K562 (cell line): Measurements from ENCODE around the gene RAB32. TPM values are rescaled to one million over a fixed set of nuclear protein-coding genes. Genes with fewer than 3 reads are reported as not detected.
A peak's percentile ranks its signal among the peaks of the same experiment; 100 is the strongest.

ENCODE experiments used
- ARNT ChIP-seq, 2 experiments: fragments of 450-650 bp; IDR thresholded peaks; 2 replicates each; pipeline ENCODE4 v1.6.1; 2016; ENCODE audit warnings: mild to moderate bottlenecking in 1 of 2
- BCOR ChIP-seq: fragments of 450-650 bp; IDR thresholded peaks from 2 replicates; pipeline ENCODE4 v1.6.1; 2016
- BRF1 ChIP-seq: IDR thresholded peaks from 3 replicates; pipeline ENCODE4 v1.6.1; 2011; ENCODE audit warnings: borderline replicate concordance, mild to moderate bottlenecking; ENCODE audit not compliant: insufficient read length; ENCODE audit errors: extremely low read depth
- CCNT2 ChIP-seq: IDR thresholded peaks from 2 replicates; pipeline ENCODE4 v1.6.1; 2011; ENCODE audit warnings: borderline replicate concordance, low read depth, mild to moderate bottlenecking, moderate library complexity, mixed read lengths, low read length; ENCODE audit not compliant: insufficient read length; ENCODE audit errors: extremely low read depth
- FOXK2 ChIP-seq, 2 experiments: fragments of 450-650 bp; IDR thresholded peaks in 1 of 2; conservative IDR thresholded peaks in 1 of 2; 2 replicates each; pipeline ENCODE4 v1.6.1; 2016; ENCODE audit warnings: low read depth in 2 of 2, mild to moderate bottlenecking in 1 of 2
- HMGN3 ChIP-seq: IDR thresholded peaks from 2 replicates; pipeline ENCODE4 v1.6.1; 2011; ENCODE audit warnings: borderline replicate concordance, low read depth, mild to moderate bottlenecking, mixed read lengths, low read length; ENCODE audit not compliant: insufficient read length; ENCODE audit errors: extremely low read depth
- HOXB6 ChIP-seq: fragments of 250-450 bp; sonication (Bioruptor Pico); IDR thresholded peaks from 2 replicates; pipeline ENCODE4 v1.5.1; 2022; ENCODE audit warnings: mild to moderate bottlenecking, borderline replicate concordance
- ILF3 ChIP-seq: fragments of 450-650 bp; IDR thresholded peaks from 2 replicates; pipeline ENCODE4 v1.6.1; 2018; ENCODE audit warnings: antibody characterized with exemption, mild to moderate bottlenecking, moderate library complexity, borderline replicate concordance
- KDM1A ChIP-seq, 2 experiments: fragments of 450-650 bp; IDR thresholded peaks; 2 replicates each; pipeline ENCODE4 v1.6.1; 2016; ENCODE audit warnings: mild to moderate bottlenecking in 2 of 2
- KLF16 ChIP-seq: IDR thresholded peaks from 2 replicates; pipeline ENCODE4 v1.6.1; 2016; ENCODE audit warnings: antibody characterized with exemption
- LEF1 ChIP-seq: fragments of 450-650 bp; IDR thresholded peaks from 2 replicates; pipeline ENCODE4 v1.6.1; 2016; ENCODE audit warnings: mild to moderate bottlenecking
- MAFF ChIP-seq: IDR thresholded peaks from 2 replicates; pipeline ENCODE4 v1.6.1; 2012; ENCODE audit warnings: low read length, improper control_type of control experiment
- MTA2 ChIP-seq: fragments of 450-650 bp; IDR thresholded peaks from 2 replicates; pipeline ENCODE4 v1.6.1; 2016; ENCODE audit warnings: low read depth
- NCOA4 ChIP-seq: fragments of 450-650 bp; IDR thresholded peaks from 2 replicates; pipeline ENCODE4 v1.6.1; 2018; ENCODE audit warnings: mild to moderate bottlenecking; ENCODE audit not compliant: partially characterized antibody
- NFIC ChIP-seq: fragments of 450-650 bp; IDR thresholded peaks from 2 replicates; pipeline ENCODE4 v1.6.1; 2017; ENCODE audit warnings: mild to moderate bottlenecking, inconsistent platforms
- NR4A1 ChIP-seq, 2 experiments: fragments of 250-450 bp in 1 of 2; fragments of 450-650 bp in 1 of 2; sonication (Bioruptor Pico) in 1 of 2; IDR thresholded peaks; 2 replicates each; pipeline versions ENCODE4 v1.4.0 to v1.6.1; 2016 to 2020; ENCODE audit warnings: mild to moderate bottlenecking in 2 of 2, missing compliant biosample characterization in 1 of 2, missing genetic modification characterization in 1 of 2, moderate library complexity in 1 of 2
- RAD51 ChIP-seq: fragments of 450-650 bp; IDR thresholded peaks from 2 replicates; pipeline ENCODE4 v1.7.1; 2016; ENCODE audit warnings: low read depth, mild to moderate bottlenecking, borderline replicate concordance
- TAL1 ChIP-seq: fragments of 450-650 bp; IDR thresholded peaks from 2 replicates; pipeline ENCODE4 v1.6.1; 2016; ENCODE audit warnings: mild to moderate bottlenecking
- TEAD4 ChIP-seq, 2 experiments: sonication (generic) in 1 of 2; formaldehyde crosslinking in 1 of 2; IDR thresholded peaks; 2 replicates each; pipeline versions ENCODE4 v1.6.1 to v1.8.0; 2012 to 2022; ENCODE audit warnings: borderline replicate concordance in 1 of 2, inconsistent platforms in 1 of 2, low read length in 1 of 2, mild to moderate bottlenecking in 1 of 2, missing genetic modification reagents in 1 of 2
- ZFX ChIP-seq: sonication (generic); formaldehyde crosslinking; IDR thresholded peaks from 2 replicates; pipeline ENCODE4 v1.8.0; 2022; ENCODE audit warnings: mild to moderate bottlenecking, missing genetic modification reagents, moderate library complexity
- ZNF175 ChIP-seq: fragments of 200-800 bp; sonication (Bioruptor generic); IDR thresholded peaks from 2 replicates; pipeline ENCODE4 v1.6.1; 2016; ENCODE audit warnings: low read depth, mild to moderate bottlenecking, missing genetic modification characterization, missing compliant biosample characterization
- ZNF431 ChIP-seq: sonication (generic); formaldehyde crosslinking; IDR thresholded peaks from 2 replicates; pipeline ENCODE4 v1.8.0; 2022; ENCODE audit warnings: mild to moderate bottlenecking, missing genetic modification reagents
- ZNF717 ChIP-seq: fragments of 250-450 bp; sonication (Bioruptor Pico); IDR thresholded peaks from 2 replicates; pipeline ENCODE4 v1.5.0; 2021
- polyA plus RNA-seq, 8 experiments: library from polyadenylated mRNA; depleted of rRNA in 4 of 8; stranded (reverse) in 5 of 8; unstranded in 3 of 8; fragments of >200 nt; fragmentation: Nextera tagmentation in 2 of 8; fragmentation: Illumina TruSeq in 1 of 8; extraction: Ambion mirVana in 2 of 8; extraction: Trizol in 1 of 8; gene quantifications; 2 replicates each; pipeline versions ENCODE4 v1.2.1 to v1.2.3, GENCODE V29; 2011 to 2014; ENCODE audit warnings: inconsistent platforms in 1 of 8, missing spikeins in 1 of 8
- total RNA-seq, 7 experiments: library from RNA; depleted of rRNA in 6 of 7; stranded (reverse); fragments of >200 nt in 6 of 7; fragmentation: Illumina TruSeq in 2 of 7; extraction: Trizol in 2 of 7; gene quantifications; 2 replicates each; pipeline versions ENCODE4 v1.2.1 to v1.2.3, GENCODE V29; 2011 to 2021; ENCODE audit warnings: low replicate concordance in 1 of 7
- TF ChIP-seq, protein P1 (sequence below): fragments of 450-650 bp; formaldehyde crosslinking; IDR thresholded peaks from 2 replicates; pipeline ENCODE4 v1.4.0; 2020; ENCODE audit warnings: mild to moderate bottlenecking, moderate library complexity
- TF ChIP-seq, protein P2 (sequence below): fragments of 250-450 bp; sonication (Bioruptor Pico); IDR thresholded peaks from 2 replicates; pipeline ENCODE4 v1.5.0; 2020; ENCODE audit warnings: mild to moderate bottlenecking
- TF ChIP-seq, protein P3 (sequence below): fragments of 200-800 bp; sonication (Bioruptor generic); IDR thresholded peaks from 2 replicates; pipeline ENCODE4 v1.6.1; 2017; ENCODE audit warnings: missing genetic modification characterization, missing compliant biosample characterization

Gene RAB32
- total and polyA plus RNA-seq, 9 of the 15 experiments (the other 6 are each of a cell fraction or from before 2014, with no cell fraction given) = 2.5 to 16.6 (median 11.0) TPM

DNA sequence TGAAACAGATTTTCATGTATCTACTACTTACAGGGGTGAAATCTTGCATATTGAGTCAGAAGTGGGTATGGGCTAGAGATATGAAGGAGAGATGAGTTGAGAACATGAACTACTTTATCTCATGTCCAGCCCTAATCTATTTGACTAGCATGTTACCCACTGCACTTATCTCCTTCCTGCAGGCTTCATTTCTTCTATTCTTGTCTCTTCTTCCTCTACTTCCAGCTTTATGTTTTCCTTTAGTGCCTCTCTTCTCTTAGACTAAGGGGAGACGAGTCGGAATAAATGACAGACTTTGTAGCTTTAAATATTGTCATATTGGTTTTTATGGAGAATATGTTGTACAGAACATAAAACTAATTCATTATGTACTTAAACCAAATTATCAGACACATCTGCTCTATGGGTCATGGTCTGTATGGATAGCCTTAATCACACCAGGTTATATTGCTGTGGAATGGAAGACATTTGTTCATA is 5.3 kb downstream of the RAB32 start (continued):
- TF ChIP-seq TEAD4 (IDR thresholded peaks at IDR 0.05; ENCODE audit: low read length) = peak; percentile 99
- TF ChIP-seq TEAD4 (CRISPR knock-in tag; IDR thresholded peaks at IDR 0.05; ENCODE audit: borderline replicate concordance) = no peak
- TF ChIP-seq ZNF175 = peak; percentile 83; the same call in 1 of the 2 replicates
- TF ChIP-seq TAL1 = peak; percentile 99
- TF ChIP-seq ZFX (CRISPR knock-in tag) = no peak
- TF ChIP-seq MAFF = no peak
- TF ChIP-seq BRF1 = no peak
- peak; percentile 98 for TF ChIP-seq KDM1A (IDR thresholded peaks at IDR 0.05)
- peak in 1 of 2 experiments; percentile 37; a peak in 1 of 4 replicates for TF ChIP-seq FOXK2 (conservative IDR thresholded peaks at IDR 0.05 in 1 of 2, IDR thresholded peaks at IDR 0.05 in 1 of 2; ENCODE audit: low read depth in 2 of 2)
- TF ChIP-seq, protein P1, sequence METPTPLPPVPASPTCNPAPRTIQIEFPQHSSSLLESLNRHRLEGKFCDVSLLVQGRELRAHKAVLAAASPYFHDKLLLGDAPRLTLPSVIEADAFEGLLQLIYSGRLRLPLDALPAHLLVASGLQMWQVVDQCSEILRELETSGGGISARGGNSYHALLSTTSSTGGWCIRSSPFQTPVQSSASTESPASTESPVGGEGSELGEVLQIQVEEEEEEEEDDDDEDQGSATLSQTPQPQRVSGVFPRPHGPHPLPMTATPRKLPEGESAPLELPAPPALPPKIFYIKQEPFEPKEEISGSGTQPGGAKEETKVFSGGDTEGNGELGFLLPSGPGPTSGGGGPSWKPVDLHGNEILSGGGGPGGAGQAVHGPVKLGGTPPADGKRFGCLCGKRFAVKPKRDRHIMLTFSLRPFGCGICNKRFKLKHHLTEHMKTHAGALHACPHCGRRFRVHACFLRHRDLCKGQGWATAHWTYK = peak; percentile 80
- peak; percentile 100 for TF ChIP-seq CCNT2
- TF ChIP-seq NR4A1 (CRISPR knock-in tag; IDR thresholded peaks at IDR 0.05) = no peak
- peak; percentile 70; the same call in 1 of the 2 replicates for TF ChIP-seq NR4A1 (tag; IDR thresholded peaks at IDR 0.05)
- TF ChIP-seq, protein P2, sequence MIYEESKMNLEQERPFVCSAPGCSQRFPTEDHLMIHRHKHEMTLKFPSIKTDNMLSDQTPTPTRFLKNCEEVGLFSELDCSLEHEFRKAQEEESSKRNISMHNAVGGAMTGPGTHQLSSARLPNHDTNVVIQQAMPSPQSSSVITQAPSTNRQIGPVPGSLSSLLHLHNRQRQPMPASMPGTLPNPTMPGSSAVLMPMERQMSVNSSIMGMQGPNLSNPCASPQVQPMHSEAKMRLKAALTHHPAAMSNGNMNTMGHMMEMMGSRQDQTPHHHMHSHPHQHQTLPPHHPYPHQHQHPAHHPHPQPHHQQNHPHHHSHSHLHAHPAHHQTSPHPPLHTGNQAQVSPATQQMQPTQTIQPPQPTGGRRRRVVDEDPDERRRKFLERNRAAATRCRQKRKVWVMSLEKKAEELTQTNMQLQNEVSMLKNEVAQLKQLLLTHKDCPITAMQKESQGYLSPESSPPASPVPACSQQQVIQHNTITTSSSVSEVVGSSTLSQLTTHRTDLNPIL = 0 out of 2 replicates have a peak, but pooled peaks have one; percentile 10
- peak; percentile 45; the same call in 1 of the 2 replicates for TF ChIP-seq RAD51
- peak; percentile 80 for TF ChIP-seq NCOA4
- TF ChIP-seq ILF3 = peak; percentile 78; the same call in 1 of the 2 replicates
- peak; percentile 96 for TF ChIP-seq HMGN3
- TF ChIP-seq LEF1 = peak; percentile 87
- TF ChIP-seq, protein P3, sequence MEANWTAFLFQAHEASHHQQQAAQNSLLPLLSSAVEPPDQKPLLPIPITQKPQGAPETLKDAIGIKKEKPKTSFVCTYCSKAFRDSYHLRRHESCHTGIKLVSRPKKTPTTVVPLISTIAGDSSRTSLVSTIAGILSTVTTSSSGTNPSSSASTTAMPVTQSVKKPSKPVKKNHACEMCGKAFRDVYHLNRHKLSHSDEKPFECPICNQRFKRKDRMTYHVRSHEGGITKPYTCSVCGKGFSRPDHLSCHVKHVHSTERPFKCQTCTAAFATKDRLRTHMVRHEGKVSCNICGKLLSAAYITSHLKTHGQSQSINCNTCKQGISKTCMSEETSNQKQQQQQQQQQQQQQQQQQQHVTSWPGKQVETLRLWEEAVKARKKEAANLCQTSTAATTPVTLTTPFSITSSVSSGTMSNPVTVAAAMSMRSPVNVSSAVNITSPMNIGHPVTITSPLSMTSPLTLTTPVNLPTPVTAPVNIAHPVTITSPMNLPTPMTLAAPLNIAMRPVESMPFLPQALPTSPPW (CRISPR knock-in tag) = peak; percentile 68; the same call in 1 of the 2 replicates
- peak; percentile 25 to 94; a peak in 2 of 4 replicates for TF ChIP-seq ARNT (IDR thresholded peaks at IDR 0.05)
- TF ChIP-seq BCOR = peak; percentile 83
- no peak for TF ChIP-seq HOXB6 (CRISPR knock-in tag)
- peak; percentile 97 for TF ChIP-seq KLF16
- TF ChIP-seq NFIC = peak; percentile 92
- TF ChIP-seq ZNF431 = no peak
- TF ChIP-seq MTA2 = peak; percentile 99
- TF ChIP-seq ZNF717 (CRISPR knock-in tag) = no peak
